Smooth muscle cell (in vitro differentiated cells): ENCODE results near the gene DPP6. TPM values are rescaled to one million over a fixed set of nuclear protein-coding genes. Genes with fewer than 3 reads are reported as not detected.

Source experiments
- DNase-seq: peaks from one replicate; lab custom pipeline; 2025; ENCODE audit not compliant: unreplicated experiment; lab: John Stamatoyannopoulos, UW
- H2AFZ ChIP-seq: fragments of 200-600 bp; sonication (generic); 2 replicates; pipeline ENCODE4 v1.6.0; 2016; ENCODE audit warnings: antibody characterized with exemption, low read depth, mild to moderate bottlenecking
- H3F3A ChIP-seq: fragments of 200-600 bp; sonication (generic); 2 replicates; pipeline ENCODE4 v1.6.0; 2017; ENCODE audit warnings: antibody characterized with exemption, low read depth
- H3K27ac ChIP-seq: fragments of 200-600 bp; sonication (generic); 2 replicates; pipeline ENCODE4 v1.5.1; 2016; ENCODE audit warnings: low read depth, mild to moderate bottlenecking
- H3K27me3 ChIP-seq: fragments of 200-600 bp; sonication (generic); 2 replicates; pipeline ENCODE4 v1.6.1; 2016; ENCODE audit warnings: low read depth, mild to moderate bottlenecking
- H3K36me3 ChIP-seq: fragments of 200-600 bp; sonication (generic); 2 replicates; pipeline ENCODE4 v1.5.1; 2016; ENCODE audit warnings: low read depth
- H3K4me1 ChIP-seq: fragments of 200-600 bp; sonication (generic); 2 replicates; pipeline ENCODE4 v1.5.1; 2016; ENCODE audit warnings: low read depth
- H3K4me2 ChIP-seq: fragments of 200-600 bp; sonication (generic); 2 replicates; pipeline ENCODE4 v1.6.0; 2016; ENCODE audit warnings: mild to moderate bottlenecking
- H3K4me3 ChIP-seq: fragments of 200-600 bp; sonication (generic); 2 replicates; pipeline ENCODE4 v1.5.1; 2016; ENCODE audit warnings: mild to moderate bottlenecking
- H3K79me2 ChIP-seq: fragments of 200-600 bp; sonication (generic); 2 replicates; pipeline ENCODE4 v1.6.0; 2016; ENCODE audit warnings: low read depth, mild to moderate bottlenecking
- H3K9ac ChIP-seq: fragments of 200-600 bp; sonication (generic); 2 replicates; pipeline ENCODE4 v1.6.0; 2016; ENCODE audit warnings: low read depth
- H3K9me3 ChIP-seq: fragments of 200-600 bp; sonication (generic); replicated peaks from 2 replicates; pipeline ENCODE4 v1.5.1; 2016; ENCODE audit warnings: low read depth
- H4K20me1 ChIP-seq: fragments of 200-600 bp; sonication (generic); 2 replicates; pipeline ENCODE4 v1.6.0; 2016; ENCODE audit warnings: low read depth
- CTCF ChIP-seq: fragments of 200-600 bp; sonication (generic); IDR thresholded peaks from 2 replicates; pipeline ENCODE4 v1.5.1; 2017; ENCODE audit warnings: borderline replicate concordance, mild to moderate bottlenecking, antibody characterized with exemption; ENCODE audit not compliant: insufficient read depth, poor library complexity, severe bottlenecking
- WGBS: methylation state at CpG from one replicate; pipeline ENCODE4 v1.1.7; 2016; ENCODE audit warnings: low lambda C conversion rate; 5-methylcytosine and 5-hydroxymethylcytosine counted together
- polyA plus RNA-seq: library from polyadenylated mRNA; unstranded; fragments of >200 nt; fragmentation: Nextera tagmentation; extraction: Ambion mirVana; gene quantifications from 2 replicates; pipeline ENCODE4 v1.2.1, GENCODE V29; 2016
- total RNA-seq: library from RNA; depleted of rRNA; stranded (reverse); fragments of >200 nt; gene quantifications from 2 replicates; pipeline ENCODE4 v1.2.3, GENCODE V29; 2014

DPP6 gene
- total and polyA plus RNA-seq, 2 experiments from 2014 or later = 0.72 TPM; not detected in 1

GRCh38 chr7:154744256-154744860 lies 692.2 kb downstream of the DPP6 start:
- no peaks in the 10 kb centered on the region for H3K79me2 ChIP-seq
- H3K27me3 ChIP-seq = peaks cover 11% of the 10 kb centered on the region
- no peak overlapping the region for H2AFZ ChIP-seq
- no peak overlapping the region for H3K4me2 ChIP-seq
- H3K4me3 ChIP-seq = no peak overlapping the region
- WGBS = 33% methylated on average over 15 of the region's 15 CpGs
- no peaks in the 10 kb centered on the region for H3K9me3 ChIP-seq
- H3K9ac ChIP-seq = no peak overlapping the region
- H3K36me3 ChIP-seq = no peaks in the 10 kb centered on the region
- DNase-seq = no peak
- H3K27ac ChIP-seq = no peak overlapping the region
- H4K20me1 ChIP-seq = no peaks in the 10 kb centered on the region
- peak; percentile 81 for TF ChIP-seq CTCF
- H3F3A ChIP-seq = no peaks in the 10 kb centered on the region
- H3K4me1 ChIP-seq = peaks cover 16% of the 10 kb centered on the region

- Histone ChIP-seq H3K27ac (no peak overlapping the region), H2AFZ (no peak overlapping the region), H3K9me3 (no peaks in the 10 kb centered on the region), H3K4me3 (no peak overlapping the region), H3K27me3 (peaks cover 11% of the 10 kb centered on the region), H3K36me3 (no peaks in the 10 kb centered on the region), H3K9ac (no peak overlapping the region), H3F3A (no peaks in the 10 kb centered on the region), H4K20me1 (no peaks in the 10 kb centered on the region), H3K4me1 (peaks cover 16% of the 10 kb centered on the region), H3K4me2 (no peak overlapping the region), H3K79me2 (no peaks in the 10 kb centered on the region)
- WGBS = 74% methylated on average over 3 of the region's 3 CpGs
- no peak for TF ChIP-seq CTCF
- no peak for DNase-seq
Measured at GRCh38 chr7:154744861-154745258, 692.7 kb downstream of the DPP6 start.

- Histone ChIP-seq H3K27me3 (peaks cover 11% of the 10 kb centered on the region), H3K79me2 (no peaks in the 10 kb centered on the region), H3K9me3 (no peaks in the 10 kb centered on the region), H3K9ac (no peak overlapping the region), H3K4me2 (no peak overlapping the region), H2AFZ (no peak overlapping the region), H3F3A (no peaks in the 10 kb centered on the region), H3K27ac (no peak overlapping the region), H3K4me1 (peaks cover 16% of the 10 kb centered on the region), H3K36me3 (no peaks in the 10 kb centered on the region), H3K4me3 (no peak overlapping the region), H4K20me1 (no peaks in the 10 kb centered on the region)
- no peak for DNase-seq
- no peak for TF ChIP-seq CTCF
- WGBS = 72% methylated on average over 5 of the region's 5 CpGs
Measured at GRCh38 chr7:154746571-154747360, 694.6 kb downstream of the DPP6 start.
